DOHH2 (cell line): ENCODE results near the gene COL26A1.

Source experiments
- H3F3A ChIP-seq: fragments of 200-600 bp; sonication (generic), shearing (Covaris generic); 2 replicates; pipeline ENCODE4 v1.6.0; 2016; ENCODE audit warnings: antibody characterized with exemption, mild to moderate bottlenecking; ENCODE audit not compliant: control insufficient read depth, insufficient read depth
- H3K27ac ChIP-seq: fragments of 200-600 bp; sonication (generic); 2 replicates; pipeline ENCODE4 v1.5.1; 2014; ENCODE audit warnings: low read depth, mild to moderate bottlenecking, low read length, moderate library complexity
- H3K27me3 ChIP-seq: fragments of 200-600 bp; sonication (generic); 2 replicates; pipeline ENCODE4 v1.6.1; 2014; ENCODE audit warnings: mild to moderate bottlenecking, low read length, mixed read lengths; ENCODE audit not compliant: control insufficient read depth
- H3K36me3 ChIP-seq: fragments of 200-600 bp; sonication (generic); 2 replicates; pipeline ENCODE4 v1.6.1; 2014; ENCODE audit warnings: mild to moderate bottlenecking, low read length, moderate library complexity, mixed read lengths; ENCODE audit not compliant: control insufficient read depth
- H3K4me1 ChIP-seq: fragments of 200-600 bp; sonication (generic); 2 replicates; pipeline ENCODE4 v1.6.1; 2014; ENCODE audit warnings: mild to moderate bottlenecking, low read length, mixed read lengths; ENCODE audit not compliant: control insufficient read depth
- H3K4me2 ChIP-seq: fragments of 200-600 bp; sonication (generic); 2 replicates; pipeline ENCODE4 v1.6.0; 2014; ENCODE audit warnings: mild to moderate bottlenecking, low read length, moderate library complexity
- H3K4me3 ChIP-seq: fragments of 200-600 bp; sonication (generic); 2 replicates; pipeline ENCODE4 v1.5.1; 2014; ENCODE audit warnings: mild to moderate bottlenecking, low read length, mixed read lengths
- H3K79me2 ChIP-seq: fragments of 200-600 bp; sonication (generic); 2 replicates; pipeline ENCODE4 v1.6.1; 2014; ENCODE audit warnings: mild to moderate bottlenecking, low read length, mixed read lengths; ENCODE audit not compliant: control insufficient read depth
- H3K9me2 ChIP-seq: fragments of 200-600 bp; sonication (generic); replicated peaks from 2 replicates; pipeline ENCODE4 v1.6.1; 2014; ENCODE audit warnings: mild to moderate bottlenecking, low read length, mixed read lengths; ENCODE audit not compliant: control insufficient read depth
- H3K9me3 ChIP-seq: fragments of 200-600 bp; sonication (generic); 2 replicates; pipeline ENCODE4 v1.6.1; 2014; ENCODE audit warnings: antibody characterized with exemption, low read length, mixed read lengths; ENCODE audit not compliant: control insufficient read depth, insufficient read depth
- H4K20me1 ChIP-seq: fragments of 200-600 bp; sonication (generic); 2 replicates; pipeline ENCODE4 v1.6.0; 2014; ENCODE audit warnings: low read depth, mild to moderate bottlenecking, antibody characterized with exemption, low read length, moderate library complexity; ENCODE audit not compliant: control insufficient read depth, insufficient read depth
- CTCF ChIP-seq: fragments of 200-600 bp; sonication (generic); IDR thresholded peaks from one replicate; pipeline ENCODE4 v1.5.1; 2014; ENCODE audit warnings: antibody characterized with exemption, mild to moderate bottlenecking, low read depth, low read length; ENCODE audit not compliant: poor library complexity, severe bottlenecking
- EZH2phosphoT487 ChIP-seq: fragments of 200-600 bp; sonication (generic); IDR thresholded peaks from 2 replicates; pipeline ENCODE4 v1.6.1; 2017; ENCODE audit warnings: borderline replicate concordance, mild to moderate bottlenecking, antibody characterized with exemption, low read length, moderate library complexity, mixed read lengths

COL26A1 gene

GRCh38 chr7:101567230-101567629, 204.6 kb downstream of the COL26A1 start:
- Histone ChIP-seq H3K4me2 (no peak overlapping the region), H3K4me3 (no peak overlapping the region), H3K27ac (no peak overlapping the region), H3F3A (no peaks in the 10 kb centered on the region), H3K36me3 (no peaks in the 10 kb centered on the region), H3K4me1 (no peaks in the 10 kb centered on the region), H3K9me3 (peaks cover 6% of the 10 kb centered on the region; the same call in 1 of the 2 replicates), H3K27me3 (peaks cover 15% of the 10 kb centered on the region; the same call in 1 of the 2 replicates), H4K20me1 (no peaks in the 10 kb centered on the region), H3K9me2 (no peaks in the 10 kb centered on the region), H3K79me2 (no peaks in the 10 kb centered on the region)
- TF ChIP-seq EZH2phosphoT487, result no peak
- TF ChIP-seq CTCF, result no peak

GRCh38 chr7:101572156-101572555, 209.5 kb downstream of the COL26A1 start:
- Histone ChIP-seq H3K9me2 (no peaks in the 10 kb centered on the region), H3K9me3 (peaks cover 20% of the 10 kb centered on the region), H3K4me2 (no peak overlapping the region), H3K36me3 (no peaks in the 10 kb centered on the region), H3K27me3 (peaks cover 15% of the 10 kb centered on the region; the same call in 1 of the 2 replicates), H3K27ac (no peak overlapping the region), H4K20me1 (no peaks in the 10 kb centered on the region), H3K79me2 (no peaks in the 10 kb centered on the region), H3K4me3 (no peak overlapping the region), H3K4me1 (peaks cover 13% of the 10 kb centered on the region), H3F3A (no peaks in the 10 kb centered on the region)
- TF ChIP-seq EZH2phosphoT487 (no peak), CTCF (no peak)

GRCh38 chr7:101575168-101575567, 212.5 kb downstream of the COL26A1 start:
- no peak for TF ChIP-seq CTCF
- Histone ChIP-seq H3K9me2 (no peaks in the 10 kb centered on the region), H3K4me2 (peak overlapping the region; percentile 43), H3F3A (no peaks in the 10 kb centered on the region), H3K4me3 (peak overlapping the region; percentile 25), H3K79me2 (no peaks in the 10 kb centered on the region), H3K9me3 (peaks cover 20% of the 10 kb centered on the region), H3K4me1 (peaks cover 13% of the 10 kb centered on the region), H3K27ac (no peak overlapping the region), H3K27me3 (peaks cover 10% of the 10 kb centered on the region; the same call in 1 of the 2 replicates), H3K36me3 (no peaks in the 10 kb centered on the region), H4K20me1 (no peaks in the 10 kb centered on the region)

- Histone ChIP-seq H3K27me3 (peaks cover 10% of the 10 kb centered on the region; the same call in 1 of the 2 replicates), H3K9me3 (peaks cover 20% of the 10 kb centered on the region), H3K4me3 (peak overlapping the region; percentile 25), H3K9me2 (no peaks in the 10 kb centered on the region), H3K4me1 (peaks cover 13% of the 10 kb centered on the region), H3K79me2 (no peaks in the 10 kb centered on the region), H3F3A (no peaks in the 10 kb centered on the region), H3K4me2 (peak overlapping the region; percentile 43), H3K27ac (no peak overlapping the region), H4K20me1 (no peaks in the 10 kb centered on the region), H3K36me3 (no peaks in the 10 kb centered on the region)
- no peak for TF ChIP-seq EZH2phosphoT487
- TF ChIP-seq CTCF, result no peak
These were observed 213.0 kb downstream of the COL26A1 start for GRCh38 chr7:101575721-101576120.
